Endothelial cell of umbilical vein (primary cell): ENCODE data around the gene TMPRSS13. TPM values are rescaled to one million over a fixed set of nuclear protein-coding genes. Genes with fewer than 3 reads are reported as not detected.

Experiments used
- BruUV-seq: library from RNA; stranded (reverse); fragments of 400-500 nt; replicated peaks from 2 replicates; lab custom pipeline; 2021; lab: Mats Ljungman, UMichigan
- CTCF ChIA-PET: fragments of 300-600, 350-600 bp; sonication (Branson Sonifier 250); formaldehyde crosslinking; loops from one replicate; lab custom pipeline; 2021; ENCODE audit warnings: antibody characterized with exemption, inconsistent platforms; lab: Charles Lee
- POLR2A ChIA-PET: fragments of 300-600, 350-600 bp; sonication (Branson Sonifier 250); formaldehyde crosslinking; loops from one replicate; lab custom pipeline; 2021; ENCODE audit warnings: antibody characterized with exemption, inconsistent platforms; lab: Charles Lee
- DNase-seq: peaks from one replicate; pipeline ENCODE4 v3.0.0-alpha.2; 2011; ENCODE audit warnings: low read depth, low spot score
- FAIRE-seq: peaks from 2 replicates; lab custom pipeline; 2011; peaks lifted over from hg19 to GRCh38; lab: Jason Lieb, UNC
- H2AFZ ChIP-seq: 2 replicates; pipeline ENCODE4 v1.6.0; 2012; ENCODE audit warnings: low read depth, low read length, control low read depth, inconsistent platforms
- H3K27ac ChIP-seq: 2 replicates; pipeline ENCODE4 v1.5.1; 2011; ENCODE audit warnings: low read depth, mild to moderate bottlenecking, control low read depth, low read length, moderate library complexity; ENCODE audit not compliant: insufficient read depth
- H3K27me3 ChIP-seq, 2 experiments: 2 replicates each; pipeline versions ENCODE4 v1.6.0 to v1.6.1; 2011; ENCODE audit warnings: low read length in 2 of 2, mixed read lengths in 1 of 2; ENCODE audit not compliant: control insufficient read depth in 2 of 2, insufficient read depth in 2 of 2
- H3K36me3 ChIP-seq, 2 experiments: 2 replicates in 1 of 2; 3 replicates in 1 of 2; pipeline ENCODE4 v1.5.1; 2011; ENCODE audit warnings: low read length in 2 of 2, mild to moderate bottlenecking in 1 of 2, moderate library complexity in 1 of 2; ENCODE audit not compliant: control insufficient read depth in 2 of 2, insufficient read depth in 2 of 2; ENCODE audit errors: extremely low read depth in 1 of 2
- H3K4me1 ChIP-seq: 3 replicates; pipeline ENCODE4 v1.5.1; 2011; ENCODE audit warnings: mild to moderate bottlenecking, low read length; ENCODE audit not compliant: control insufficient read depth, insufficient read depth; ENCODE audit errors: extremely low read depth
- H3K4me2 ChIP-seq: 2 replicates; pipeline ENCODE4 v1.6.1; 2011; ENCODE audit warnings: low read length, control low read depth, mixed read lengths; ENCODE audit not compliant: insufficient read depth
- H3K4me3 ChIP-seq, 3 experiments: fragments of 200-600 bp in 1 of 3; sonication (generic), shearing (Covaris generic) in 1 of 3; replicated peaks in 1 of 3; 2 replicates each; pipeline ENCODE4 v1.5.1; 2011 to 2016; ENCODE audit warnings: control low read depth in 3 of 3, low read length in 3 of 3, mild to moderate bottlenecking in 2 of 3, inconsistent platforms in 1 of 3, low read depth in 1 of 3, moderate library complexity in 1 of 3; ENCODE audit not compliant: insufficient read depth in 1 of 3
- H3K79me2 ChIP-seq: 2 replicates; pipeline ENCODE4 v1.6.0; 2012; ENCODE audit warnings: low read length, inconsistent platforms; ENCODE audit not compliant: control insufficient read depth, insufficient read depth
- H3K9ac ChIP-seq: replicated peaks from 2 replicates; pipeline ENCODE3; 2011; ENCODE audit warnings: low read length, control low read depth; ENCODE audit not compliant: insufficient read depth; ENCODE audit errors: extremely low read depth
- H3K9me1 ChIP-seq: replicated peaks from 3 replicates; pipeline ENCODE4 v1.6.0; 2011; ENCODE audit warnings: mild to moderate bottlenecking, low read length; ENCODE audit not compliant: control insufficient read depth, insufficient read depth; ENCODE audit errors: extremely low read depth
- H3K9me3 ChIP-seq: replicated peaks from 2 replicates; pipeline ENCODE4 v1.5.1; 2012; ENCODE audit warnings: low read length, inconsistent platforms; ENCODE audit not compliant: control insufficient read depth, insufficient read depth
- H4K20me1 ChIP-seq: replicated peaks from 2 replicates; pipeline ENCODE3; 2011; ENCODE audit warnings: mild to moderate bottlenecking, low read length; ENCODE audit not compliant: control insufficient read depth, insufficient read depth; ENCODE audit errors: extremely low read depth
- FOS ChIP-seq: IDR thresholded peaks from 2 replicates; pipeline ENCODE4 v1.6.1; 2011; ENCODE audit warnings: mild to moderate bottlenecking, low read length, moderate library complexity, borderline replicate concordance; ENCODE audit not compliant: insufficient read depth
- GATA2 ChIP-seq: IDR thresholded peaks from 2 replicates; pipeline ENCODE4 v1.7.0; 2011; ENCODE audit warnings: low read depth, mild to moderate bottlenecking, moderate library complexity, mixed read lengths, low read length; ENCODE audit not compliant: insufficient read length, insufficient read depth
- JUN ChIP-seq: IDR thresholded peaks from 2 replicates; pipeline ENCODE4 v1.6.1; 2011; ENCODE audit warnings: borderline replicate concordance, low read depth; ENCODE audit not compliant: insufficient read length, insufficient read depth
- MYC ChIP-seq: IDR thresholded peaks from one replicate; pipeline ENCODE4 v1.6.1; 2011; ENCODE audit warnings: mild to moderate bottlenecking, low read depth, low read length
- POLR2A ChIP-seq: IDR thresholded peaks from 2 replicates; pipeline ENCODE4 v1.6.1; 2012; ENCODE audit warnings: low read depth, mild to moderate bottlenecking, control low read depth, low read length
- POLR2AphosphoS5 ChIP-seq: IDR thresholded peaks from 2 replicates; pipeline ENCODE4 v1.6.1; 2012; ENCODE audit warnings: low read depth, mild to moderate bottlenecking, control low read depth, low read length, moderate library complexity; ENCODE audit not compliant: insufficient read depth
- dilution Hi-C: fragments of 300-500 bp; cut with MboI; formaldehyde crosslinking; loops from one replicate; pipeline ENCODE4 v1.15.0; 2019; ENCODE audit warnings: low sequenced_read_pairs; ENCODE audit not compliant: extremely low pct_ligation_motif_present
- intact Hi-C: fragments of 100-400 bp; cut with micrococcal nuclease; formaldehyde crosslinking; loops from one replicate; pipeline ENCODE4 v1.10.0; 2022
- polyA plus RNA-seq, 4 experiments: library from polyadenylated mRNA; depleted of rRNA in 3 of 4; stranded (reverse) in 3 of 4; unstranded in 1 of 4; fragments of >200 nt; gene quantifications; 2 replicates each; pipeline versions ENCODE4 v1.2.1 to v1.2.3, GENCODE V29; 2011 to 2012; ENCODE audit warnings: missing spikeins in 1 of 4
- total RNA-seq: library from RNA; stranded (reverse); gene quantifications from 2 replicates; pipeline ENCODE4 v1.2.3, GENCODE V29; 2021

TMPRSS13 gene
- total and polyA plus RNA-seq, 2 donors (not counting 3 experiments of a cell fraction or from before 2014, with no cell fraction given), result 0.22 to 0.46 TPM

- intact Hi-C loops, result no loop called here
- H3K4me3 ChIP-seq, result no peak overlapping the region
- POLR2A ChIA-PET, result no interaction called here
- no peaks in the 10 kb centered on the region for H3K9me3 ChIP-seq
- no peaks in the 10 kb centered on the region for H3K27me3 ChIP-seq
- H3K36me3 ChIP-seq, result no peaks in the 10 kb centered on the region
- H2AFZ ChIP-seq, result no peak overlapping the region
- dilution Hi-C loops, result no loop called here
- CTCF ChIA-PET, result no interaction called here
- H3K79me2 ChIP-seq, result no peaks in the 10 kb centered on the region
- TF ChIP-seq POLR2AphosphoS5 (no peak), FOS (no peak)
- H3K9me1 ChIP-seq, result no peaks in the 10 kb centered on the region
- no peaks in the 10 kb centered on the region for H4K20me1 ChIP-seq
- H3K4me2 ChIP-seq, result no peak overlapping the region
- H3K4me1 ChIP-seq, result peaks cover 6% of the 10 kb centered on the region
- FAIRE-seq, result no peak
- BruUV-seq, result no TSS peak
- H3K27ac ChIP-seq, result no peak overlapping the region
- H3K9ac ChIP-seq, result no peak overlapping the region
- no peak for DNase-seq
Observed at GRCh38 chr11:117863383-117863782, 65.8 kb downstream of the TMPRSS13 start.

GRCh38 chr11:117862753-117863152 is 66.4 kb downstream of the TMPRSS13 start:
- CTCF ChIA-PET, result no interaction called here
- Histone ChIP-seq H3K79me2 (no peaks in the 10 kb centered on the region), H3K4me2 (no peak overlapping the region), H3K9me1 (no peaks in the 10 kb centered on the region), H3K27me3 (no peaks in the 10 kb centered on the region), H2AFZ (no peak overlapping the region), H3K4me3 (no peak overlapping the region), H3K4me1 (peaks cover 6% of the 10 kb centered on the region), H3K36me3 (no peaks in the 10 kb centered on the region), H3K27ac (no peak overlapping the region), H3K9ac (no peak overlapping the region), H4K20me1 (no peaks in the 10 kb centered on the region), H3K9me3 (no peaks in the 10 kb centered on the region)
- DNase-seq (no peak), FAIRE-seq (no peak)
- BruUV-seq, result no TSS peak
- intact Hi-C loops, result no loop called here
- no peak for TF ChIP-seq MYC
- TF ChIP-seq JUN, result no peak
- no peak for TF ChIP-seq POLR2A
- TF ChIP-seq GATA2, result no peak
- POLR2A ChIA-PET, result no interaction called here
- dilution Hi-C loops, result no loop called here
